Astrocyte of the cerebellum (primary cell): ENCODE measurements around the gene HS2ST1.

Source experiments
- DNase-seq: peaks from one replicate; pipeline ENCODE4 v3.0.0-alpha.2; 2011; ENCODE audit warnings: low read depth
- H3K4me3 ChIP-seq: 2 replicates; pipeline ENCODE4 v1.5.1; 2011; ENCODE audit warnings: mild to moderate bottlenecking, low read depth, low read length, moderate library complexity
- CTCF ChIP-seq: IDR thresholded peaks from 2 replicates; pipeline ENCODE4 v1.5.1; 2012; ENCODE audit warnings: low read length, low read depth, moderate library complexity, mild to moderate bottlenecking; ENCODE audit errors: missing control alignments
- in situ Hi-C: cut with HindIII; loops from 2 replicates; pipeline ENCODE4 v1.10.0; 2017; ENCODE audit warnings: low sequenced_read_pairs

Gene HS2ST1

GRCh38 chr1:87144981-87145380, 230.5 kb downstream of the HS2ST1 start:
- DNase-seq, result no peak
- TF ChIP-seq CTCF, result no peak
- in situ Hi-C loops, result no loop called here
- H3K4me3 ChIP-seq, result no peak overlapping the region

DNA sequence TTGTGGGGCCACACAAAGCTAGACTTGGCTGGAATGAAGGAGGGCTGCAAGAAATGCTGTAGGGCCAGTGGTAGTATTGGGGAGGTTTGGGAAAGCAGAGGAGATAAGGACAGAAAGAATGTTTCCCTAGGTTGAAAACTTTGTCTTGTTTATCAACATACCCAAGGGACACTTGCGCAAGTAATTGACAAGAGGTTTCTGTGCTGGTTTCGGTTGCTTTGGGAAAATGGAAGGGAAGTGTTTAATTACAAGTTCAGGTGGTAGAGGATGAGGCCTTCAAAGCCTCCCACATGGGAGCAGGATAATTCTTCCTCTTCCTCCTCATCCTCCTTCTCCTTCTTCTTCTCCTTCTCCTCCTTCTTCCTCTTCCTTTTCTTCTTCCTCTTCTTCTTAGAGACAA, 232.1 kb downstream of the HS2ST1 start:
- DNase-seq, result no peak
- no peak overlapping the region for H3K4me3 ChIP-seq
- in situ Hi-C loops, result no loop called here
- no peak for TF ChIP-seq CTCF

- in situ Hi-C loops, result no loop called here
Observed at GRCh38 chr1:87146986-87147385, 232.6 kb downstream of the HS2ST1 start.

DNA sequence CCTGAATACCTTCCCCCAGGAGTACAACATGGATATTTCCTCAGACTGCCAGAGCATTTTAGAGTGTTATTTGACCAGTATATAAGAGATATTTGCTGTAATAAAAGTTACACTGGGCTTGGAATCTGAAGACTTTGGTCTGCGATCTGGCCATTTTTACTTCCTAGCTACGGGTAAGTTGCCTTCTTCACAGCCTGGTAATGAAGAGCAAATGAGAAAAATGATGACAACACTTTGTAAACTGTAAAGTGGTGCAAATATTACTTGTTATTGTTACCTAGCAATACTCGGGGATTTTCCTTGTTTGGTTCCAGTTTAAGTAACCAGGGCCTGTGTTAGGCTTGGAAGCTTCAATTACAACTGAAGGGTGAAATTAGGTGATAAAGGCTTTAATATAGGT, 233.4 kb downstream of the HS2ST1 start:
- no peak for TF ChIP-seq CTCF
- H3K4me3 ChIP-seq, result no peak overlapping the region
- DNase-seq, result no peak
- in situ Hi-C loops, result no loop called here

More at GRCh38 chr1:87146986-87147385, 232.6 kb downstream of the HS2ST1 start:
- TF ChIP-seq CTCF, result no peak
- no peak for DNase-seq
- H3K4me3 ChIP-seq, result no peak overlapping the region

DNA sequence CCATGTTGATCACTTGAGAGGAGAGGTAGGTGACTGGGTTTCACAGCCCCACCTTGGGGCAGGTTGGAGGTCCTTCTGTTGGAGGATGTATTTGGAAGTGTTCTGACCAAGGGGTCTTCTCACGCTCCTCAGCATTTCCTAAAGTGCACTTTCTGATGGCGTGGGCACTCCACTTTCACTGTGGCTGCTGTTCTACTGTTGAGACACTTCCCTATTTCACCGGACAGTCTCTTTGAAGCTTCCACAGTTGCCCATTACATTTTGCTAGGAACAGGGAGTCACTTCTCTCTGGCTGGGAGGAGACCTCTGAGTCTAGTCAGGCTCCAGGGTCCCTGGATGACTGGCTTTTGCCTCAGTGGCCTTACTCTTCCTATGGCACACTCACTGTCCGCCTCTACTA, 234.2 kb downstream of the HS2ST1 start:
- TF ChIP-seq CTCF, result no peak
- in situ Hi-C loops, result no loop called here
- H3K4me3 ChIP-seq, result no peak overlapping the region
- DNase-seq, result no peak

DNA sequence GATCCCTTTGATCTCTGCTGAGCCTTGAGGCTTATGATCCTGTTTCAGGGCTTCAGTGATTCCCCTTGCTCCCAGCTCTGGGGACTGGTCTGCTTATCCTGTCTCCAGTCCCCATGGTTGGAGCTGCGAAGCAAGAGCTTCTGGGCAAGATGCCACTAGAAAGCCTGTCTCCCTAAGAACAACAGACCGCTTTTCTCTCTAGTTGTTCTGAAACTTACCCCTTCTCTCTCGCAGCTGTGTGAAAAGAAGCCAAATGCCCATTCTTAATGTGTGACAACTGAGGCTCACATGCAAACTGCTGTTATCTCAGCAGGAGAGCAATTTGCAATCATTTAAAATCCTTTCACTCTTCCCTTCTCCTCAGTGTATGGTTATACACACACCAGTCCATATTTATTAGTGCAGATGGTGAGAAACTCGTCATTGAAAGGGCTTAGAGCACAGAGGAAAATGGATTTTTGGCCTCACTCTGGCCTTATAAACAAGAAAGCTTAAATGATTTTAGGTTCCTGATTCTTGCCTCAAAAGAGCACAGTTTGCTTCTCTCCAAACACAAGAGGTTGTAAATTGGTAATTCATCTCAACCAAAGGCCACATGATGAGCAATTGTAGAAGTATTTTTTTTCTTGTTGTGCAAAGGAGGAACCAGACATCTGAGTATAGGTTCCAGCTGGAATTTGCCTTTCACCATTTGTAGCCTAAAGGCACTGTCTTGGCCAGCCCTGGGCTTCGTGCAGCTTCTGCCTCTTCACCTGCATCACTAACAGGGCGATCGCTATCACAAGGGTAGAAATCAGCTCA, 235.0 kb downstream of the HS2ST1 start:
- no peak for TF ChIP-seq CTCF
- in situ Hi-C loops, result no loop called here
- DNase-seq, result no peak
- no peak overlapping the region for H3K4me3 ChIP-seq

GRCh38 chr1:87150143-87150542, 235.7 kb downstream of the HS2ST1 start:
- no peak for TF ChIP-seq CTCF
- H3K4me3 ChIP-seq, result no peak overlapping the region
- in situ Hi-C loops, result no loop called here
- DNase-seq, result no peak
